ENCODE measurements around the gene PRKAG3. TPM values are rescaled to one million over a fixed set of nuclear protein-coding genes. Genes with fewer than 3 reads are reported as not detected.

Gene PRKAG3
- total and polyA plus RNA-seq, 2 donors (not counting 1 experiment from before 2014, with no cell fraction given), result not detected

DNA sequence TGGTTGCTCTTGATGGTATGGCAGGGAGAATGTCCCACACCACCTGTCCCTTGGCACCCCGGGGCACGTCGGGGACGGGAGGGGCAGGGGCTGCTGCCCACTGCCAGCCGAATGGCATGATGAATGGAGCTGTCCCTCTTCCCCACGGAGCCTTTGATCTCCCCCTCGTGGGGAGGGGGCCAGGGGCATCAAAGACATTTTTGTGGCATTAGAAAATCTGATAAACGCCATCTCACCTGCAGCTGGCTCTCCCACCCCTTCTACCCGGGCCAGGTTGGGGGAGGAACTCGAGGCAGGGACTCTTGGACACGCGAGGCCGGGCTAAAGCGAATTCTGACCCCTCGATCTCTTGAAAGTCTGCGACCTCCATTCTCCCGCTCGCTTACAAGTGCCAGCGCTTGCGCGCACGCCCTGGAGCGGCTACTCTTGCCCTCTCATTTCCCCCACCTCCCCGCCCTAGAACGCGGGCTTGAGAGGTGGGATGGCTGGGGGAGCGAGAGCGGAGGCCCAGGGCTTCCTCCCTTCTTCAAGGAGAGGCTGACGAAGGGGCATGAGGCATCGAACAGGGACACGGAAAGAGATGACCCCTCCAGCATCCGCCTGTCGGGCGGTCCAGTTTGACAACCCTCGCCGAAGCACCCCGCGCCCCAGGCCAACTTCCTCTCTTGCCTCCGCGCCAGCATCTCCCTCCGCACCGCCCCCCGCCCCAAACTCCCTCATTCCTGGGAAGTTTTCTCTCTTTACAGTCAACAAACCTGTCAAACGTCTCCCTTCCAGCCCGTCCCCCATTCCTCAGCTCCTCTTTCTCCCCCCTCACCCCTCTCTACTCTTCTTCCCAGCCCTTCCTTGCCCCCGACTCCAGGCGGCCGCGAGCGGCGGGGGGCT is 27.3 kb upstream of the PRKAG3 start:
- TF ChIP-seq EZH2 (IDR thresholded peaks at IDR 0.05; ENCODE audit: borderline replicate concordance, insufficient read depth, low read depth, low read length, poor library complexity, severe bottlenecking), result peak; percentile 88
- TF ChIP-seq, protein P1, sequence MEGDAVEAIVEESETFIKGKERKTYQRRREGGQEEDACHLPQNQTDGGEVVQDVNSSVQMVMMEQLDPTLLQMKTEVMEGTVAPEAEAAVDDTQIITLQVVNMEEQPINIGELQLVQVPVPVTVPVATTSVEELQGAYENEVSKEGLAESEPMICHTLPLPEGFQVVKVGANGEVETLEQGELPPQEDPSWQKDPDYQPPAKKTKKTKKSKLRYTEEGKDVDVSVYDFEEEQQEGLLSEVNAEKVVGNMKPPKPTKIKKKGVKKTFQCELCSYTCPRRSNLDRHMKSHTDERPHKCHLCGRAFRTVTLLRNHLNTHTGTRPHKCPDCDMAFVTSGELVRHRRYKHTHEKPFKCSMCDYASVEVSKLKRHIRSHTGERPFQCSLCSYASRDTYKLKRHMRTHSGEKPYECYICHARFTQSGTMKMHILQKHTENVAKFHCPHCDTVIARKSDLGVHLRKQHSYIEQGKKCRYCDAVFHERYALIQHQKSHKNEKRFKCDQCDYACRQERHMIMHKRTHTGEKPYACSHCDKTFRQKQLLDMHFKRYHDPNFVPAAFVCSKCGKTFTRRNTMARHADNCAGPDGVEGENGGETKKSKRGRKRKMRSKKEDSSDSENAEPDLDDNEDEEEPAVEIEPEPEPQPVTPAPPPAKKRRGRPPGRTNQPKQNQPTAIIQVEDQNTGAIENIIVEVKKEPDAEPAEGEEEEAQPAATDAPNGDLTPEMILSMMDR (IDR thresholded peaks at IDR 0.05), result no peak
- peaks cover 0 to 17% (median 0%) of the 10 kb centered on the region in 3 donors for H3K9me3 ChIP-seq (ENCODE audit: control extremely low read depth in 1 of 3, control insufficient read depth in 2 of 3, insufficient read depth in 1 of 3, low read length in 2 of 3)
- no peak overlapping the region for H3K27ac Mint-ChIP-seq
- intact Hi-C loops (cut with micrococcal nuclease), result no loop called here
- H2AFZ ChIP-seq (ENCODE audit: insufficient read depth, low read depth, low read length, poor library complexity, severe bottlenecking), result peak overlapping the region; percentile 26
- H3K4me3 ChIP-seq (ENCODE audit: control extremely low read depth in 1 of 5, extremely low read depth in 1 of 5, insufficient read depth in 1 of 5, low read depth in 2 of 5, low read length in 4 of 5), result peak overlapping the region in 3 of 5 experiments; percentile 11 to 49 (median 30)
- H3K36me3 ChIP-seq (replicated peaks in 1 of 2; ENCODE audit: control extremely low read depth in 1 of 2, control insufficient read depth in 1 of 2, extremely low read depth in 1 of 2, insufficient read depth in 2 of 2, low read length in 1 of 2), result no peaks in the 10 kb centered on the region
- H3K9ac ChIP-seq (ENCODE audit: low read length), result peak overlapping the region; percentile 37
- H3K9me3 Mint-ChIP-seq (ENCODE audit: insufficient read depth), result no peaks in the 10 kb centered on the region
- no peak overlapping the region for H3K27ac ChIP-seq (ENCODE audit: low read length in 2 of 2)
- WGBS (ENCODE audit: insufficient coverage), result 6% methylated on average over 39 of the region's 51 CpGs
- H3K4me1 Mint-ChIP-seq, result peaks cover 21% of the 10 kb centered on the region
- peaks cover 82% of the 10 kb centered on the region for H3K27me3 Mint-ChIP-seq
- H3K4me2 ChIP-seq (replicated peaks; ENCODE audit: low read depth, low read length, poor library complexity, severe bottlenecking), result peak overlapping the region; percentile 81
- POLR2A ChIA-PET, result interaction anchor here (1.3 kb wide), 1 partner anchor 11 kb away, joined by 3 read pairs; no protein-coding TSS in a partner anchor
- DNase-seq (peak; percentile 39), ATAC-seq (ENCODE audit: low read depth) (no peak)
- H3K4me3 Mint-ChIP-seq, result peak overlapping the region; percentile 74
- CTCF ChIA-PET, result interaction anchor here (1.1 to 10.3 kb wide), 4 partner anchors 11 to 40 kb away, joined by 3 to 129 read pairs (median 15); partner anchors contain the start of gene WNT10A
- H3K79me2 ChIP-seq (ENCODE audit: control insufficient read depth, insufficient read depth, low read length), result no peaks in the 10 kb centered on the region
- peaks cover 0 to 88% (median 51%) of the 10 kb centered on the region in 4 experiments for H3K27me3 ChIP-seq (replicated peaks in 1 of 4; ENCODE audit: control extremely low read depth in 1 of 4, control insufficient read depth in 3 of 4, insufficient read depth in 4 of 4, low read length in 3 of 4)
- no peaks in the 10 kb centered on the region for H4K20me1 ChIP-seq (ENCODE audit: control insufficient read depth, insufficient read depth, low read length, poor library complexity, severe bottlenecking)
- H3K4me1 ChIP-seq (ENCODE audit: control insufficient read depth in 2 of 2, insufficient read depth in 2 of 2, low read length in 2 of 2), result peaks cover 23 to 36% of the 10 kb centered on the region in 2 donors

DNA sequence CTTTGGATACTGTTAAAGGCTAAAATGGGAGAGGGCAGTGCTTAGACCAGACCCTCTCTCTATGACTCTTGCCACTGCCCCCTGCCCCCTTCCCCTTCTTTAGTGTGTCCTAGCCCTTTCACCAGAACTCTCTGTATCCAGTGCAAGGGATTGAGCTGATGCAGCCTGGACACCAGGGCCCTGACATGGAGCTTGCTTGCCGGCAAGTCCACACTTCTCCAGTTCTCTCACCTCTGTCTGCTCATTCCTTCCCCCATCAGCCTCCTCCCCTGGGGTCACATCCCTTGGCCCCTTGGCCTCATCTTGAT is 26.5 kb upstream of the PRKAG3 start:
- Mint-ChIP-seq H3K27ac (no peak overlapping the region), H3K4me1 (peaks cover 21% of the 10 kb centered on the region), H3K27me3 (peaks cover 81% of the 10 kb centered on the region), H3K9me3 (ENCODE audit: insufficient read depth) (no peaks in the 10 kb centered on the region), H3K4me3 (peak overlapping the region; percentile 15)
- Histone ChIP-seq H3K27me3 (replicated peaks in 1 of 4; ENCODE audit: control extremely low read depth in 1 of 4, control insufficient read depth in 3 of 4, insufficient read depth in 4 of 4, low read length in 3 of 4) (peaks cover 0 to 89% (median 54%) of the 10 kb centered on the region in 4 experiments), H3K4me1 (ENCODE audit: control insufficient read depth in 2 of 2, insufficient read depth in 2 of 2, low read length in 2 of 2) (peaks cover 24 to 36% of the 10 kb centered on the region in 2 donors), H3K9me3 (ENCODE audit: control extremely low read depth in 1 of 3, control insufficient read depth in 2 of 3, insufficient read depth in 1 of 3, low read length in 2 of 3) (peaks cover 0 to 17% (median 0%) of the 10 kb centered on the region in 3 donors), H3K9ac (ENCODE audit: low read length) (no peak overlapping the region), H3K27ac (ENCODE audit: low read length in 2 of 2) (no peak overlapping the region), H2AFZ (ENCODE audit: insufficient read depth, low read depth, low read length, poor library complexity, severe bottlenecking) (no peak overlapping the region), H3K4me2 (replicated peaks; ENCODE audit: low read depth, low read length, poor library complexity, severe bottlenecking) (no peak overlapping the region), H4K20me1 (ENCODE audit: control insufficient read depth, insufficient read depth, low read length, poor library complexity, severe bottlenecking) (no peaks in the 10 kb centered on the region), H3K79me2 (ENCODE audit: control insufficient read depth, insufficient read depth, low read length) (no peaks in the 10 kb centered on the region), H3K4me3 (ENCODE audit: control extremely low read depth in 1 of 5, extremely low read depth in 1 of 5, insufficient read depth in 1 of 5, low read depth in 2 of 5, low read length in 4 of 5) (no peak overlapping the region), H3K36me3 (replicated peaks in 1 of 2; ENCODE audit: control extremely low read depth in 1 of 2, control insufficient read depth in 1 of 2, extremely low read depth in 1 of 2, insufficient read depth in 2 of 2, low read length in 1 of 2) (no peaks in the 10 kb centered on the region)
- 20% methylated on average over 1 of the region's 1 CpG for WGBS (ENCODE audit: insufficient coverage)
- no peak for TF ChIP-seq EZH2 (IDR thresholded peaks at IDR 0.05; ENCODE audit: borderline replicate concordance, insufficient read depth, low read depth, low read length, poor library complexity, severe bottlenecking)
- TF ChIP-seq, protein P1 (IDR thresholded peaks at IDR 0.05), result no peak
- intact Hi-C loops (cut with micrococcal nuclease), result no loop called here
- POLR2A ChIA-PET, result interaction anchor here (0.6 kb wide), 1 partner anchor 107 kb away, joined by 6 read pairs; no protein-coding TSS in a partner anchor
- CTCF ChIA-PET, result interaction anchor here (1.1 to 10.3 kb wide), 4 partner anchors 10 to 40 kb away, joined by 3 to 129 read pairs (median 15); partner anchors contain the start of gene WNT10A
- ATAC-seq (ENCODE audit: low read depth) (no peak), DNase-seq (no peak)

Measured in B cell (primary cell).